ENCODE results near the gene PLVAP. TPM values are rescaled to one million over a fixed set of nuclear protein-coding genes. Genes with fewer than 3 reads are reported as not detected.

PLVAP gene
- total and polyA plus RNA-seq, 9 of the 15 experiments (the other 6 are each of a cell fraction or from before 2014, with no cell fraction given), result 0.09 to 0.84 (median 0.51) TPM; not detected in 4

DNA sequence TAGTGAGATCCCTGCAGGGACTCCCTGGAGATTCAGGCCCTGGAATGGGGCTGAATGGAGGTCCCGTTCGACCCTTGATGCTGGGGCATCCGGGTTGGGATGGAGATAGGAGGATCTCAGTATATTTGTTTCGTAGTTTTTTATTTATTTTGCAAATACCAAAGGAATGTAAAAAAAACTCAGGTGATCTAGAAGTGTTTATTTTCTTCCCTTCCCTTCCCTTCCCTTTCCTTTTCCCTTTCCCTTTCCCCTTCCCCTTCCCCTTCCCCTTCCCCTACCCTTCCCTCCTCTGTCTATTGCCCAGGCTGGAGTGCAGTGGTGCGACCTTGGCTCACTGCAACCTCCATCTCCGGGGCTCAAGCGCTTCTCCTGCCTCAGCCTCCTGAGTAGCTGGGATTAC, 35.3 kb downstream of the PLVAP start (continued):
- TF ChIP-seq, protein P1, sequence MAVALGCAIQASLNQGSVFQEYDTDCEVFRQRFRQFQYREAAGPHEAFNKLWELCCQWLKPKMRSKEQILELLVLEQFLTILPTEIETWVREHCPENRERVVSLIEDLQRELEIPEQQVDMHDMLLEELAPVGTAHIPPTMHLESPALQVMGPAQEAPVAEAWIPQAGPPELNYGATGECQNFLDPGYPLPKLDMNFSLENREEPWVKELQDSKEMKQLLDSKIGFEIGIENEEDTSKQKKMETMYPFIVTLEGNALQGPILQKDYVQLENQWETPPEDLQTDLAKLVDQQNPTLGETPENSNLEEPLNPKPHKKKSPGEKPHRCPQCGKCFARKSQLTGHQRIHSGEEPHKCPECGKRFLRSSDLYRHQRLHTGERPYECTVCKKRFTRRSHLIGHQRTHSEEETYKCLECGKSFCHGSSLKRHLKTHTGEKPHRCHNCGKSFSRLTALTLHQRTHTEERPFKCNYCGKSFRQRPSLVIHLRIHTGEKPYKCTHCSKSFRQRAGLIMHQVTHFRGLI (CRISPR knock-in tag; IDR thresholded peaks at IDR 0.05), result no peak
- no peak for TF ChIP-seq KAT7 (CRISPR knock-in tag; IDR thresholded peaks at IDR 0.05; ENCODE audit: borderline replicate concordance)
- no peak for TF ChIP-seq ZFPM2 (CRISPR knock-in tag; IDR thresholded peaks at IDR 0.05)
- no peak for TF ChIP-seq FIP1L1 (IDR thresholded peaks at IDR 0.05; ENCODE audit: low read depth, low read length, poor library complexity, severe bottlenecking)

DNA sequence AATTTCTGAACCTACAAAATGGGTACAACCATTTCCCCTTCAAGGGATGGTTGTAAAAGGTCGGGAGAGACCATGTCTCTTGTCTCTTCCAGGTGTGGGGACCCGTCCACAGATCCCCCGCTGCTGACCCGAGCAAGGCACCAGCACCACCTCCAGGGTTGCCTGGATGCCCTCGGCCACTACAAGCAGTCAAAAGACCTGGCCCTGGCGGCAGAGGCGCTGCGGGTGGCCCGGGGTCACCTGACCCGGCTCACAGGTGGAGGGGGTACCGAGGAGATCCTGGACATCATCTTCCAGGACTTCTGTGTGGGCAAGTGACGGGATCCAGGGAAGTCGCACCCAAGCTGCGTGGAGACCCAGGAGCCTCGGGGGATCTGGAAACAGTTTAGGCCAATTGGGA, 35.8 kb downstream of the PLVAP start:
- 93% methylated on average over 13 of the region's 15 CpGs for WGBS (ENCODE audit: insufficient coverage, low coverage, missing lambda C conversion rate)
- in situ Hi-C loops (cut with MboI), result no loop called here
- no peaks in the 10 kb centered on the region for H3K9me1 ChIP-seq (ENCODE audit: control insufficient read depth, insufficient read depth, low read length)
- DNase-seq (ENCODE audit: extremely low read depth in 1 of 4, low spot score in 3 of 4), result no peak
- intact Hi-C loops (cut with micrococcal nuclease), result no loop called here
- H3K9ac ChIP-seq (ENCODE audit: insufficient read depth in 1 of 2, low read depth in 2 of 2, low read length in 2 of 2), result no peak overlapping the region
- H3K27ac ChIP-seq (ENCODE audit: extremely low read depth, low read depth, low read length), result no peak overlapping the region
- H3K4me1 ChIP-seq (replicated peaks in 1 of 2; ENCODE audit: control insufficient read depth in 2 of 2, insufficient read depth in 2 of 2, low read length in 2 of 2), result peaks cover 7 to 43% of the 10 kb centered on the region in 2 experiments; a peak in 4 of 5 replicates
- no peak for FAIRE-seq
- no peaks in the 10 kb centered on the region for H3K27me3 ChIP-seq (ENCODE audit: control insufficient read depth in 2 of 2, insufficient read depth in 2 of 2, low read length in 2 of 2)
- H4K20me1 ChIP-seq (replicated peaks; ENCODE audit: control insufficient read depth, insufficient read depth, low read length), result no peaks in the 10 kb centered on the region; the same call in 1 of the 2 replicates
- H3K79me2 ChIP-seq (ENCODE audit: control insufficient read depth, insufficient read depth, low read length), result peaks cover 20% of the 10 kb centered on the region
- ATAC-seq, result no peak
- no peak for TF ChIP-seq ZNF311 (CRISPR knock-in tag; IDR thresholded peaks at IDR 0.05)
- TF ChIP-seq, protein P2, sequence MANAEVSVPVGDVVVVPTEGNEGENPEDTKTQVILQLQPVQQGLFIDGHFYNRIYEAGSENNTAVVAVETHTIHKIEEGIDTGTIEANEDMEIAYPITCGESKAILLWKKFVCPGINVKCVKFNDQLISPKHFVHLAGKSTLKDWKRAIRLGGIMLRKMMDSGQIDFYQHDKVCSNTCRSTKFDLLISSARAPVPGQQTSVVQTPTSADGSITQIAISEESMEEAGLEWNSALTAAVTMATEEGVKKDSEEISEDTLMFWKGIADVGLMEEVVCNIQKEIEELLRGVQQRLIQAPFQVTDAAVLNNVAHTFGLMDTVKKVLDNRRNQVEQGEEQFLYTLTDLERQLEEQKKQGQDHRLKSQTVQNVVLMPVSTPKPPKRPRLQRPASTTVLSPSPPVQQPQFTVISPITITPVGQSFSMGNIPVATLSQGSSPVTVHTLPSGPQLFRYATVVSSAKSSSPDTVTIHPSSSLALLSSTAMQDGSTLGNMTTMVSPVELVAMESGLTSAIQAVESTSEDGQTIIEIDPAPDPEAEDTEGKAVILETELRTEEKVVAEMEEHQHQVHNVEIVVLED (CRISPR knock-in tag; IDR thresholded peaks at IDR 0.05), result no peak
- H3K4me3 ChIP-seq, result no peak overlapping the region
- CTCF ChIA-PET (ENCODE audit: low intra/inter-chr PET ratio), result no interaction called here
- H3K9me3 ChIP-seq (replicated peaks; ENCODE audit: control insufficient read depth, insufficient read depth, low read depth, low read length), result no peaks in the 10 kb centered on the region
- POLR2A ChIA-PET, result no interaction called here
- no TSS peak for BruUV-seq (replicated peaks)
- H2AFZ ChIP-seq (ENCODE audit: low read depth, low read length), result no peak overlapping the region
- no peak overlapping the region for H3K4me2 ChIP-seq (ENCODE audit: insufficient read depth, low read length)
- H3K36me3 ChIP-seq (ENCODE audit: control insufficient read depth, insufficient read depth, low read length), result peaks cover 24% of the 10 kb centered on the region; the same call in 1 of the 3 replicates

All from K562 (cell line).